GM12878 (cell line): ENCODE data around the gene PLAAT5.

Source experiments
- ASH2L ChIP-seq: fragments of 300-600, 200-600 bp; sonication (generic); IDR thresholded peaks from 2 replicates; pipeline ENCODE4 v1.6.1; 2017; ENCODE audit warnings: low read depth, mild to moderate bottlenecking, borderline replicate concordance
- BCLAF1 ChIP-seq: fragments of 450-650 bp; IDR thresholded peaks from 2 replicates; pipeline ENCODE4 v1.6.1; 2017; ENCODE audit warnings: antibody characterized with exemption, mild to moderate bottlenecking, moderate library complexity
- CBFB ChIP-seq: IDR thresholded peaks from 2 replicates; pipeline ENCODE4 v1.6.1; 2016; ENCODE audit warnings: antibody characterized with exemption, low read depth
- CTCF ChIP-seq, 3 experiments: IDR thresholded peaks in 2 of 3; conservative IDR thresholded peaks in 1 of 3; 2 replicates each; pipeline ENCODE4 v1.5.1; 2011; ENCODE audit warnings: low read depth in 3 of 3, low read length in 3 of 3, mild to moderate bottlenecking in 3 of 3, control low read depth in 2 of 3, moderate library complexity in 2 of 3, inconsistent platforms in 1 of 3, mixed read lengths in 1 of 3; ENCODE audit not compliant: control insufficient read depth in 2 of 3, insufficient read depth in 1 of 3; ENCODE audit errors: extremely low read depth in 1 of 3
- E2F4 ChIP-seq: IDR thresholded peaks from 2 replicates; pipeline ENCODE4 v1.6.1; 2012; ENCODE audit warnings: low read depth, low read length, improper control_type of control experiment
- HCFC1 ChIP-seq: fragments of 150-350 bp; IDR thresholded peaks from 2 replicates; pipeline ENCODE4 v1.6.1; 2014; ENCODE audit warnings: low read length
- IRF4 ChIP-seq: IDR thresholded peaks from 2 replicates; pipeline ENCODE4 v1.6.1; 2011; ENCODE audit warnings: low read depth, low read length
- POLR2A ChIP-seq: IDR thresholded peaks from 2 replicates; pipeline ENCODE4 v1.6.1; 2011; ENCODE audit warnings: low read depth, mild to moderate bottlenecking, low read length
- POLR2AphosphoS2 ChIP-seq: IDR thresholded peaks from 2 replicates; pipeline ENCODE4 v1.6.1; 2011; ENCODE audit warnings: low read depth, mild to moderate bottlenecking, low read length, improper control_type of control experiment, moderate library complexity
- PRDM15 ChIP-seq: fragments of 450-650 bp; formaldehyde crosslinking; IDR thresholded peaks from 2 replicates; pipeline ENCODE4 v1.4.0; 2020; ENCODE audit warnings: mild to moderate bottlenecking, moderate library complexity
- ZBTB33 ChIP-seq: fragments of 450-650 bp; IDR thresholded peaks from 2 replicates; pipeline ENCODE4 v1.6.1; 2017; ENCODE audit warnings: mild to moderate bottlenecking
- ZNF592 ChIP-seq: fragments of 450-650 bp; IDR thresholded peaks from 2 replicates; pipeline ENCODE4 v1.6.1; 2017; ENCODE audit warnings: mild to moderate bottlenecking, moderate library complexity

- TF ChIP-seq CBFB: no peak
- no peak for TF ChIP-seq PRDM15 (CRISPR knock-in tag)
- no peak for TF ChIP-seq ASH2L
- no peak for TF ChIP-seq CTCF (IDR thresholded peaks at IDR 0.05 in 2 of 3, conservative IDR thresholded peaks at IDR 0.05 in 1 of 3; ENCODE audit: control insufficient read depth in 2 of 3, extremely low read depth in 1 of 3, insufficient read depth in 1 of 3, low read depth in 3 of 3, low read length in 3 of 3)
- TF ChIP-seq HCFC1: no peak
- TF ChIP-seq ZBTB33: no peak
- no peak for TF ChIP-seq ZNF592
- TF ChIP-seq E2F4: no peak
- TF ChIP-seq POLR2AphosphoS2: no peak
- no peak for TF ChIP-seq POLR2A
- no peak for TF ChIP-seq BCLAF1
- no peak for TF ChIP-seq IRF4
These were observed 46.8 kb downstream of the PLAAT5 start for GRCh38 chr11:63444160-63444559.
